Karpas-422 (cell line): Measurements from ENCODE around the gene PDLIM1. TPM values are rescaled to one million over a fixed set of nuclear protein-coding genes. Genes with fewer than 3 reads are reported as not detected.

Experiments
- DNase-seq: peaks from one replicate; pipeline ENCODE4 v3.0.0-alpha.2; 2015
- H2AFZ ChIP-seq: fragments of 200-600 bp; sonication (generic); 2 replicates; pipeline ENCODE4 v1.6.1; 2014; ENCODE audit warnings: antibody characterized with exemption, low read length, mixed read lengths
- H3K27ac ChIP-seq: fragments of 200-600 bp; sonication (generic); 2 replicates; pipeline ENCODE4 v1.5.1; 2014; ENCODE audit warnings: mild to moderate bottlenecking, low read length, moderate library complexity
- H3K27me3 ChIP-seq: fragments of 200-600 bp; sonication (generic); 2 replicates; pipeline ENCODE4 v1.6.1; 2014; ENCODE audit warnings: low read length, mixed read lengths
- H3K36me3 ChIP-seq: fragments of 200-600 bp; sonication (generic); 2 replicates; pipeline ENCODE4 v1.6.1; 2014; ENCODE audit warnings: low read length, mixed read lengths; ENCODE audit not compliant: insufficient read depth
- H3K4me1 ChIP-seq: fragments of 200-600 bp; sonication (generic); 2 replicates; pipeline ENCODE4 v1.6.1; 2014; ENCODE audit warnings: mild to moderate bottlenecking, low read length, mixed read lengths
- H3K4me2 ChIP-seq: fragments of 200-600 bp; sonication (generic); 2 replicates; pipeline ENCODE4 v1.6.1; 2014; ENCODE audit warnings: low read length, low read depth, mild to moderate bottlenecking; ENCODE audit not compliant: poor library complexity, severe bottlenecking
- H3K4me3 ChIP-seq: fragments of 200-600 bp; sonication (generic); 2 replicates; pipeline ENCODE4 v1.5.1; 2014; ENCODE audit warnings: mild to moderate bottlenecking, antibody characterized with exemption, low read length, mixed read lengths
- H3K79me2 ChIP-seq: fragments of 200-600 bp; sonication (generic); 2 replicates; pipeline ENCODE4 v1.6.1; 2014; ENCODE audit warnings: mild to moderate bottlenecking, low read length, mixed read lengths
- H3K9ac ChIP-seq: fragments of 200-600 bp; sonication (generic); 2 replicates; pipeline ENCODE4 v1.6.0; 2014; ENCODE audit warnings: low read length
- H3K9me2 ChIP-seq: fragments of 200-600 bp; sonication (generic), shearing (Covaris generic); replicated peaks from 2 replicates; pipeline ENCODE4 v1.6.0; 2014; ENCODE audit warnings: mild to moderate bottlenecking, low read length, moderate library complexity; ENCODE audit not compliant: insufficient read depth
- H3K9me3 ChIP-seq: fragments of 300-700, 200-600 bp; sonication (generic); 2 replicates; pipeline ENCODE4 v1.6.1; 2014; ENCODE audit warnings: low read length, mixed read lengths
- H4K20me1 ChIP-seq: fragments of 200-600 bp; sonication (generic); 2 replicates; pipeline ENCODE4 v1.6.1; 2014; ENCODE audit warnings: mild to moderate bottlenecking, antibody characterized with exemption, low read length, low read depth; ENCODE audit not compliant: insufficient read depth
- total RNA-seq: library from RNA; depleted of rRNA; stranded (reverse); fragments of >200 nt; shearing (Covaris generic); gene quantifications from 2 replicates; pipeline ENCODE4 v1.2.3, GENCODE V29; 2014; ENCODE audit warnings: low replicate concordance

Gene PDLIM1
- total RNA-seq, 1 experiment from 2014 or later, result 0.22 TPM

- no peaks in the 10 kb centered on the region for H3K4me1 ChIP-seq
- H3K27ac ChIP-seq, result no peak overlapping the region
- H3K9ac ChIP-seq, result no peak overlapping the region
- H2AFZ ChIP-seq, result no peak overlapping the region
- no peak overlapping the region for H3K4me3 ChIP-seq
- no peaks in the 10 kb centered on the region for H4K20me1 ChIP-seq
- H3K79me2 ChIP-seq, result no peaks in the 10 kb centered on the region
- H3K4me2 ChIP-seq, result no peak overlapping the region
- H3K9me3 ChIP-seq, result no peaks in the 10 kb centered on the region
- H3K36me3 ChIP-seq, result no peaks in the 10 kb centered on the region
- H3K27me3 ChIP-seq, result no peaks in the 10 kb centered on the region
- DNase-seq, result no peak
- no peaks in the 10 kb centered on the region for H3K9me2 ChIP-seq
These were observed 17.8 kb upstream of the PDLIM1 start for GRCh38 chr10:95308389-95309302.

- no peak overlapping the region for H3K4me3 ChIP-seq
- no peaks in the 10 kb centered on the region for H3K79me2 ChIP-seq
- H3K27ac ChIP-seq, result no peak overlapping the region
- no peaks in the 10 kb centered on the region for H4K20me1 ChIP-seq
- H2AFZ ChIP-seq, result no peak overlapping the region
- no peaks in the 10 kb centered on the region for H3K9me2 ChIP-seq
- H3K4me2 ChIP-seq, result no peak overlapping the region
- no peaks in the 10 kb centered on the region for H3K36me3 ChIP-seq
- no peaks in the 10 kb centered on the region for H3K27me3 ChIP-seq
- DNase-seq, result no peak
- no peak overlapping the region for H3K9ac ChIP-seq
- H3K9me3 ChIP-seq, result no peaks in the 10 kb centered on the region
- H3K4me1 ChIP-seq, result no peaks in the 10 kb centered on the region
These were observed 16.0 kb upstream of the PDLIM1 start for GRCh38 chr10:95306851-95307250.

DNA sequence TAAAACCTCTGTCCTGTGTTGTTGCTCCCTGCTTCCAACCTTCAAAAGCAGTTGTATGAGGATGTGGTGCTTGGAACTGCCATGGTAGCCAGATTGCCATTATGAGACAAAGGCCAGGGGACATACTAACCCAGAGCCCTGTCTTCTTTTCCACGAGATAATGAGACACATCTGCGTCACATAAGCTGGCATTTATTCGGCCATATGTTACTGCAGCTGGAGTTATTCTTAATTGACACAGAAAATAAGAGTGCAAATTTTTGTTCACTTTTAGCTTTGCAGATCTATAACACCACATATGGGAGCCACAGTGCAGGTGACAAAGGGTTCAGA lies 15.5 kb upstream of the PDLIM1 start:
- H3K27me3 ChIP-seq, result no peaks in the 10 kb centered on the region
- no peaks in the 10 kb centered on the region for H3K9me3 ChIP-seq
- H3K4me2 ChIP-seq, result no peak overlapping the region
- H3K4me1 ChIP-seq, result no peaks in the 10 kb centered on the region
- H3K9me2 ChIP-seq, result no peaks in the 10 kb centered on the region
- no peaks in the 10 kb centered on the region for H4K20me1 ChIP-seq
- H3K9ac ChIP-seq, result no peak overlapping the region
- H3K4me3 ChIP-seq, result no peak overlapping the region
- no peak for DNase-seq
- no peaks in the 10 kb centered on the region for H3K36me3 ChIP-seq
- no peak overlapping the region for H2AFZ ChIP-seq
- no peak overlapping the region for H3K27ac ChIP-seq
- H3K79me2 ChIP-seq, result no peaks in the 10 kb centered on the region

DNA sequence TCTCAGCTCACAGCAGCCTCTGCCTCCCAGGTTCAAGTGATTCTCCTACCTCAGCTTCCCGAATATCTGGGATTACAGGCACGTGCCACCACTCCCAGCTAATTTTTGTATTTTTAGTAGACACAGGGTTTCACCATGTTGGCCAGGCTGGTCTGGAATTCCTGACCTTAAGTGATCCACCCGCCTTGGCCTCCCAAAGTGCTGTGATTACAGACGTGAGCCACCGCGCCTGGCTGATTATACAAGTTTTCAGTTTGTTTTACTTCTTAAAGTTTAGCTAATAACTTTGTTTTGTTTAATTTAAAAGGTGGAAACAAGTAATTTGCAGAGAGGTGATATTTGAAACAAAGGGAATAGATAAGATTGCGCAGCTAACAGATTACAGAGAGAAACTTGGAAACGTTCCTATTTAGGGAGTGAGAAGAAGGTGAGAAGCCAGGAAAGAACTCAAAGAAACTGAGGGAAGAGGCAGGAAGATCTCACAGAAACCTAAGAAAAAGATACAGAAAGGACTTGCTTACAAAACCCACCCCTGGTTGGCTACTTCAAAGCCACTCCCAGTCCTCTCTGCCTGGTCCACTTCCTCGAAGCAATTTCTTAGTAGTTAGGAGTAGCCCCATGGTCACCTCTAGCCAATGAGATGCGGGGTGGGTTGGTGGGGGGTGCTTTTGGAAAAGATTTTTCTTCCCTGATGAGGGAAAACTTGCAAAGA lies 15.0 kb upstream of the PDLIM1 start:
- Histone ChIP-seq H3K4me1 (no peaks in the 10 kb centered on the region), H3K27me3 (no peaks in the 10 kb centered on the region), H3K9me2 (no peaks in the 10 kb centered on the region), H3K36me3 (no peaks in the 10 kb centered on the region), H3K79me2 (no peaks in the 10 kb centered on the region), H2AFZ (no peak overlapping the region), H4K20me1 (no peaks in the 10 kb centered on the region), H3K4me2 (no peak overlapping the region), H3K9me3 (no peaks in the 10 kb centered on the region), H3K9ac (no peak overlapping the region), H3K4me3 (no peak overlapping the region), H3K27ac (no peak overlapping the region)
- no peak for DNase-seq

DNA sequence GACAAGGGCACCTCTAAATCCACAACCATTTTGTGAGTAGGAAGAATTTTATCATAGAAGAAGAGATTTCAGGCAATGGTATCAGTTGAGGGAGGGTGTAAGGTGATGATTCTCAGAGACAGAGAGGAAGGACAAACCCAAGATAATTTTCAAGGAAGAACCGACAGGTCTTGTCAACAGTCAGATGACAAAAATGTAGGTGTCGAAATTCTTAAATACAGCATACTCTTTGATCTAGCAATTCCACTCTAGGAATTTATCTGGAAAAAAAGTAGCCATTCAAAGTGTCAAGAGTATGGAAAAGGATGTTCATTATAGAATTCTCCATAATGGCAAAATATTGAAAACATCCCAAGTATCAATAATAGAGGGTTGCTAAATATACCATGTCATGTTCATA lies 14.2 kb upstream of the PDLIM1 start:
- Histone ChIP-seq H3K4me3 (no peak overlapping the region), H3K4me2 (no peak overlapping the region), H3K4me1 (no peaks in the 10 kb centered on the region), H3K79me2 (no peaks in the 10 kb centered on the region), H3K9ac (no peak overlapping the region), H3K9me3 (no peaks in the 10 kb centered on the region), H3K36me3 (no peaks in the 10 kb centered on the region), H3K27ac (no peak overlapping the region), H3K27me3 (no peaks in the 10 kb centered on the region), H3K9me2 (no peaks in the 10 kb centered on the region), H4K20me1 (no peaks in the 10 kb centered on the region), H2AFZ (no peak overlapping the region)
- DNase-seq, result no peak

DNA sequence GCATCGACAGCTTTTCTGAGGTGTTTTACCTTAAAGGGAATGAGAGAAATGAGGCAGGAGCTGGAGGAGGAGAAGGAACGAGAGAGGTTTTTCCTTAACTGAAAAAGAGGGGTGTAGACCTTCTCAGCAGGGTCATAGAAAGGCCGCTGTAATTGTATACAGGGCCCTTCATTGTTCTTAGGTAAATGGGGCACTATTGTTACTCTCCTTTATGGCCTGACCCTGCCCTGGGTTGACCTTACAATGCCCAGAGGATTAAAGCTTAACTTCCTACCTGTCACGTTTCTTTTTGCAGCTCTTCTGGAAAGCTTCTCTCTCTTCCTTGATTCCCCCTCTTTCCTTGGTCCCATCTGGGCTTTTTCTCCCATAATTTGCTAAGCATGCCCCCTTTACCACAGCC lies 13.7 kb upstream of the PDLIM1 start:
- no peak for DNase-seq
- Histone ChIP-seq H3K4me2 (no peak overlapping the region), H3K27ac (no peak overlapping the region), H3K36me3 (no peaks in the 10 kb centered on the region), H3K27me3 (no peaks in the 10 kb centered on the region), H2AFZ (no peak overlapping the region), H3K4me3 (no peak overlapping the region), H3K9me3 (no peaks in the 10 kb centered on the region), H3K9ac (no peak overlapping the region), H3K79me2 (no peaks in the 10 kb centered on the region), H3K9me2 (no peaks in the 10 kb centered on the region), H4K20me1 (no peaks in the 10 kb centered on the region), H3K4me1 (no peaks in the 10 kb centered on the region)

DNA sequence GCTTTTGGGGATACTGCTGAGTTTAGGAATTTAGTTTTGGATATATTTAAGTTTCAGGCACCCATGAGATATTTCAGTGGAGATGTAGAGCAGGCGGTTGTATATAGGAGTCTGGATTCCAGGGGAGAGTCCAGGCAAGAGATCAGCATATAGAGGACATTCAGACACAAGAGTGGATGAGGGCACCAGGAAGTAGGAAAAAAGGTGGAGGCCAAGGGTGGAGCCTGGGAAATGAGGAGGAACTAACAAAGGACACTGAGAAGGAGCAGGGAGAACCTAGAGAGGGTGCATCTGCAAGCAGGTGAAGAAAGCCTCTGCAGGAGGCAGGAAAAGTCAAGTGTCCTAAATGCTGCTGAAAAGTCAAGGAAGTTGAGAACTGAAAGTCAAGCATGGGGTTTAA lies 13.1 kb upstream of the PDLIM1 start:
- Histone ChIP-seq H3K36me3 (no peaks in the 10 kb centered on the region), H3K27ac (no peak overlapping the region), H4K20me1 (no peaks in the 10 kb centered on the region), H3K4me3 (no peak overlapping the region), H3K27me3 (no peaks in the 10 kb centered on the region), H3K4me1 (no peaks in the 10 kb centered on the region), H3K4me2 (no peak overlapping the region), H3K9me3 (no peaks in the 10 kb centered on the region), H3K9ac (no peak overlapping the region), H3K79me2 (no peaks in the 10 kb centered on the region), H3K9me2 (no peaks in the 10 kb centered on the region), H2AFZ (no peak overlapping the region)
- no peak for DNase-seq

DNA sequence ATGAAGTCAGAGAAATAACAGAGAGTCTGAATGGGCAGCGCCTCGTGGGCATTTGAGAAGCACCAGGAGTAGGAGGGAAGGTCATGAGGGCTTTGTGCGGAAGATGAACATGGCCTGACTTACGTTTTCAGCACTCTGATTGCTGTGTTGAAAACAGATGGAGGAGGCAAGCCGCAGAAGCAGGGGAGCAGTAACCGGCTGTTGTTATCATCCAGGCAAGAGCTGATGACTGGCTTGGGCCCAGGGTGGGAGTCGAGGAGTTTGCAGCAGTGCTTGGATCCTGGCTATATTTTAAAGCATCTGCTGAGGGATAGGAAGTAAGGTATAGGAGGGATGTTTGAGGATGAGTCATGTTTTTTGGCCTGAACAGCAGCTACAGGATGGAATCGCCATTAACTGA lies 12.7 kb upstream of the PDLIM1 start:
- no peak overlapping the region for H3K9ac ChIP-seq
- H3K79me2 ChIP-seq, result no peaks in the 10 kb centered on the region
- no peaks in the 10 kb centered on the region for H3K9me3 ChIP-seq
- H3K4me3 ChIP-seq, result no peak overlapping the region
- no peaks in the 10 kb centered on the region for H3K27me3 ChIP-seq
- no peaks in the 10 kb centered on the region for H4K20me1 ChIP-seq
- no peak overlapping the region for H2AFZ ChIP-seq
- no peaks in the 10 kb centered on the region for H3K9me2 ChIP-seq
- no peak for DNase-seq
- H3K27ac ChIP-seq, result no peak overlapping the region
- no peaks in the 10 kb centered on the region for H3K4me1 ChIP-seq
- H3K4me2 ChIP-seq, result no peak overlapping the region
- no peaks in the 10 kb centered on the region for H3K36me3 ChIP-seq
